Calu3 (cell line): ENCODE data around the gene TCFL5. TPM values are rescaled to one million over a fixed set of nuclear protein-coding genes. Genes with fewer than 3 reads are reported as not detected.

Source experiments
- Bru-seq: library from RNA; stranded (reverse); fragments of 400-500 nt; gene quantifications from one replicate; lab custom pipeline; 2021; lab: Mats Ljungman, UMichigan
- BruChase-seq, 2 experiments: library from RNA; stranded (reverse); fragments of 400-500 nt; gene quantifications; one replicate each; lab custom pipeline; 2021; lab: Mats Ljungman, UMichigan
- BruUV-seq: library from RNA; stranded (reverse); fragments of 400-500 nt; replicated peaks from 2 replicates; lab custom pipeline; 2021; lab: Mats Ljungman, UMichigan
- CTCF ChIA-PET: fragments of 300-600 bp; sonication (Branson Sonifier 250); formaldehyde crosslinking; loops from one replicate; lab custom pipeline; 2022; ENCODE audit warnings: antibody characterized with exemption; lab: Charles Lee
- DNase-seq: peaks from one replicate; pipeline ENCODE4 v3.0.0; 2022
- H3K27ac Mint-ChIP-seq: one replicate; pipeline ENCODE4 v1.8.0; 2022; ENCODE audit warnings: mixed read lengths; ENCODE audit not compliant: unreplicated experiment
- H3K27me3 Mint-ChIP-seq: one replicate; pipeline ENCODE4 v1.8.0; 2022; ENCODE audit warnings: mixed read lengths; ENCODE audit not compliant: unreplicated experiment
- H3K36me3 Mint-ChIP-seq: one replicate; pipeline ENCODE4 v1.8.0; 2022; ENCODE audit warnings: mild to moderate bottlenecking, moderate library complexity, mixed read lengths; ENCODE audit not compliant: insufficient read depth, unreplicated experiment
- H3K4me1 Mint-ChIP-seq: one replicate; pipeline ENCODE4 v1.8.0; 2022; ENCODE audit warnings: mild to moderate bottlenecking, low read depth, mixed read lengths; ENCODE audit not compliant: unreplicated experiment
- H3K4me3 Mint-ChIP-seq: one replicate; pipeline ENCODE4 v1.8.0; 2022; ENCODE audit warnings: mild to moderate bottlenecking, low read depth, moderate library complexity, mixed read lengths; ENCODE audit not compliant: unreplicated experiment
- H3K9me3 Mint-ChIP-seq: one replicate; pipeline ENCODE4 v1.8.0; 2022; ENCODE audit warnings: low read depth, mixed read lengths; ENCODE audit not compliant: unreplicated experiment
- CTCF ChIP-seq: fragments of 200-600 bp; IDR thresholded peaks from one replicate; pipeline ENCODE4 v1.8.0; 2022; ENCODE audit warnings: antibody characterized with exemption; ENCODE audit not compliant: unreplicated experiment
- intact Hi-C: fragments of 100-400 bp; cut with micrococcal nuclease; formaldehyde crosslinking; loops from one replicate; pipeline ENCODE4 v1.10.0; 2022; ENCODE audit not compliant: unreplicated experiment
- long read RNA-seq: library from polyadenylated mRNA; stranded (forward); transcript quantifications from one replicate; pipeline ENCODE4 v2.0.0, GENCODE V29; 2022
- total RNA-seq: library from RNA; stranded (reverse); gene quantifications from 2 replicates; pipeline ENCODE4 v1.2.3, GENCODE V29; 2022

Gene TCFL5
- total RNA-seq (18.9 and 22.3 TPM in 2 replicates), Bru-seq, nascent RNA (percentile 70 among the genes with signal in this experiment), BruChase-seq, experiment 1, labeled RNA remaining after a 6-hour chase (percentile 82 among the genes with signal in this experiment), BruChase-seq, experiment 2, labeled RNA remaining after a 2-hour chase (percentile 90 among the genes with signal in this experiment)
- long read RNA-seq, transcript TCFL5-202 (6 exons, 2,456 nt) = major isoform, 8 of 31 reads
- long read RNA-seq, partial matches to known transcripts = 8 of 31 reads
- long read RNA-seq, other reads (novel, unspliced or antisense) = 15 of 31 reads

DNA sequence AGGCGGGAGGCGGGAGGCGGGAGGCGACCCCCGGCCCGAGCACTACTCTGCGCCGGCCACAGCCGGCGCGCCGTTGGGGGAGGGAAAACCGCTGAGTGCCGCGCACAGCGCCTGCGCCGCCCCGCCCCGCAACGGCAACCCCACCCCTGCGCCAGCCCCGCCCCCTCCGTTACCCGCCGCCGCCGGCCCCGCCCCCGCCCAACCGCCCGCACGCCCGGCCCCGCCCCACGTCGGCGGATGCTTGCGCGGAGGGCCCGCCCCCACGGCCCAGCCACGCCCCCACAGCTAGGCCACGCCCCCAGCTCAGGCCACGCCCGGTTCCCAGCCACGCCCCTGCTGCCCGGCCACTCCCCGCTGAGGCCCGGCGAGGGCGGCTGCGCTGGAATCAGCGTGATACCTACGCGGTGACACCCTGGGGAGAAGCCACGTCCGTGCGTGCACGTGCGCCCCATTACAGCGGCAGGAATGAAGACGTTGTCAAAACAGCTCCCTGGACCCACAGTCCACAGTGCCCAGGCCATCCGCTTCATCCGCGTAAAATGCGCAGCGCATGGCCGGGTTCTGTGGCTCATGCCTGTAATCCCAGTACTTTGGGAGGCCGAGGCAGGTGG lies at the start of gene TCFL5:
TCFL5 (minus strand) TSS at position 97 of the 611 bp plus-strand sequence. CDS start 152 bp downstream, outside the sequence.
- peak within 1 kb of the TSS; percentile 72 for H3K4me3 Mint-ChIP-seq
- H3K4me1 Mint-ChIP-seq = peaks cover 29% of the 10 kb centered on the region
- no TSS peak for BruUV-seq

DNA sequence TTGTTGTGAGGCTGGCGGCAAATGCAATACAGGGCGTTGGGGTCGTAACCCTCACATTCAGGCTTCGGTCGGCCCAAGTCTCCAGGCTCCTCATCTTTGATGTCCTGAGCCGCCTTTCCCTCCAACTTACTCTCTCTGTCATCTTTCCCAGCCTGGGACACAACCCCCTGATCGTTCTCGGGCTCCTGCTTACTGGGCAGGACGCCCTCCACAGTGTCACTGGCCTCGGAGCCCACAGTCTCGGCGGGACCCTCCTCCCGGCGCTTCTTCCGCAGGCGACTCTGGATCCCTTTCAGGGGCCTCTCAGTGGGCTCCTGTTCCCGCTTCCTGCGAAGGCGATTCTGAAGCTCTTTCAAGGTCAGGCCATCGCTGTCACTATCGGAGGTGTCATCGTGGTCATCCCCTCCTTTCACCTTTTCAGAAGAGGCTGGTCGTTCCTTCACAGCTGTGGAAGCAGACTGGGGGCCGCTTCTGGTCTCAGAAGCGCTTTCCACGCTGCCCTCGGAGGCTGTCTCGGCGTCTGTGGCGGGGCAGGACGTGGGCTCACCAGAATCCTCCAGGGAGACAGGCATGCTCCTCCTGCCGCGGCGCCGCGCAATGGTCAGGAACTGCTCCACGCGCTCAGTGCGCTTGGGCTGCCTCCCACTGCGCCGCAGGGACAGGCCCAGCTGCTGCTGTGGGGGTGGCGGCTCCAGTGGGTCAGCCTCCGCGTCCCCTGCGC lies 49.3 kb upstream of the TCFL5 start:
- H3K27ac Mint-ChIP-seq = no peak overlapping the region
- no peaks in the 10 kb centered on the region for H3K27me3 Mint-ChIP-seq
- no peak for TF ChIP-seq CTCF
- BruUV-seq = no TSS peak
- no peaks in the 10 kb centered on the region for H3K9me3 Mint-ChIP-seq
- intact Hi-C loops = no loop called here
- peaks cover 15% of the 10 kb centered on the region for H3K4me1 Mint-ChIP-seq
- CTCF ChIA-PET = no interaction called here
- H3K4me3 Mint-ChIP-seq = no peak overlapping the region
- H3K36me3 Mint-ChIP-seq = peaks cover 66% of the 10 kb centered on the region
- DNase-seq = no peak

More for the DNA sequence above, at the start of gene TCFL5:
- CTCF ChIA-PET = interaction anchor here (0.7 to 1.7 kb wide), 5 partner anchors 14 to 111 kb away, joined by 4 to 10 read pairs (median 6); no protein-coding TSS in a partner anchor
- H3K36me3 Mint-ChIP-seq = peaks cover 29% of the 10 kb centered on the region
- TF ChIP-seq CTCF = no peak
- intact Hi-C loops = no loop called here
- H3K27ac Mint-ChIP-seq = no peak within 1 kb of the TSS
- peaks cover 4% of the 10 kb centered on the region for H3K9me3 Mint-ChIP-seq
- peak; percentile 99 for DNase-seq
- peaks cover 45% of the 10 kb centered on the region for H3K27me3 Mint-ChIP-seq

GRCh38 chr20:62910217-62910766 lies 48.7 kb upstream of the TCFL5 start:
- H3K4me1 Mint-ChIP-seq = peaks cover 9% of the 10 kb centered on the region
- H3K27ac Mint-ChIP-seq = no peak overlapping the region
- peaks cover 72% of the 10 kb centered on the region for H3K36me3 Mint-ChIP-seq
- no peak for DNase-seq
- H3K9me3 Mint-ChIP-seq = no peaks in the 10 kb centered on the region
- H3K4me3 Mint-ChIP-seq = no peak overlapping the region
- CTCF ChIA-PET = no interaction called here
- intact Hi-C loops = no loop called here
- TF ChIP-seq CTCF = no peak
- BruUV-seq = no TSS peak
- H3K27me3 Mint-ChIP-seq = no peaks in the 10 kb centered on the region
